ENCODE results near the gene PCBD1.

Gene PCBD1

DNA sequence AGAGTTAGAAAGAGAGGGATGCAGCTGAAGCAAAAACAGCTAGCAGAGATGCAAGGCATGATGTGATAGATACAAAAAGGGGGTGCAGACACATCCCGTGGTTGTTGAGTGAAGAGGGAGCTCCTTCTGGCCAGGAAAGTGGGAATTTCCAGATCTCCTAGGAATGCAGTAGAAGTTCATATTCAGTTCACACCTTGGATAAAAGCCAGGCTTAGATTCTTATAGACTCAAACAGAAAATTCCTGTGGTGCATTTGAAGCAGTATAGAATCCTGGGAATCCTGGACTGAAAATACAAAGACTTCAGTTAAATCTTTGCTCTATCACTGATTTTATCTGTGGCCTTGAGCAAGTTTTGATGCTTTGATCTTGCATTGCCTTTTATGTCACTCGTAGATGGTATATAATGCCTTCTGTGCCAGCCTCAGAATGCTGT is 38.8 kb downstream of the PCBD1 start:
- no peak for DNase-seq
- H3K4me3 Mint-ChIP-seq: no peak overlapping the region
- H3K9me3 Mint-ChIP-seq: no peaks in the 10 kb centered on the region
- TF ChIP-seq, protein P1, sequence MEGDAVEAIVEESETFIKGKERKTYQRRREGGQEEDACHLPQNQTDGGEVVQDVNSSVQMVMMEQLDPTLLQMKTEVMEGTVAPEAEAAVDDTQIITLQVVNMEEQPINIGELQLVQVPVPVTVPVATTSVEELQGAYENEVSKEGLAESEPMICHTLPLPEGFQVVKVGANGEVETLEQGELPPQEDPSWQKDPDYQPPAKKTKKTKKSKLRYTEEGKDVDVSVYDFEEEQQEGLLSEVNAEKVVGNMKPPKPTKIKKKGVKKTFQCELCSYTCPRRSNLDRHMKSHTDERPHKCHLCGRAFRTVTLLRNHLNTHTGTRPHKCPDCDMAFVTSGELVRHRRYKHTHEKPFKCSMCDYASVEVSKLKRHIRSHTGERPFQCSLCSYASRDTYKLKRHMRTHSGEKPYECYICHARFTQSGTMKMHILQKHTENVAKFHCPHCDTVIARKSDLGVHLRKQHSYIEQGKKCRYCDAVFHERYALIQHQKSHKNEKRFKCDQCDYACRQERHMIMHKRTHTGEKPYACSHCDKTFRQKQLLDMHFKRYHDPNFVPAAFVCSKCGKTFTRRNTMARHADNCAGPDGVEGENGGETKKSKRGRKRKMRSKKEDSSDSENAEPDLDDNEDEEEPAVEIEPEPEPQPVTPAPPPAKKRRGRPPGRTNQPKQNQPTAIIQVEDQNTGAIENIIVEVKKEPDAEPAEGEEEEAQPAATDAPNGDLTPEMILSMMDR (IDR thresholded peaks at IDR 0.05): no peak
- H3K4me1 Mint-ChIP-seq: no peaks in the 10 kb centered on the region
- H3K27me3 Mint-ChIP-seq (ENCODE audit: low read depth, poor library complexity): peaks cover 3% of the 10 kb centered on the region
- peak overlapping the region; percentile 32 for H3K27ac Mint-ChIP-seq
- peaks cover 54% of the 10 kb centered on the region for H3K36me3 Mint-ChIP-seq (ENCODE audit: low read depth)

- TF ChIP-seq, protein P1 (IDR thresholded peaks at IDR 0.05): no peak
- Mint-ChIP-seq H3K4me1 (no peaks in the 10 kb centered on the region), H3K27ac (no peak overlapping the region), H3K4me3 (no peak overlapping the region), H3K27me3 (ENCODE audit: low read depth, poor library complexity) (peaks cover 3% of the 10 kb centered on the region), H3K9me3 (no peaks in the 10 kb centered on the region), H3K36me3 (ENCODE audit: low read depth) (peaks cover 63% of the 10 kb centered on the region)
- no peak for DNase-seq
Observed at GRCh38 chr10:70847659-70848360, 40.6 kb downstream of the PCBD1 start.

GRCh38 chr10:70846795-70847194 is 41.6 kb downstream of the PCBD1 start:
- H3K36me3 Mint-ChIP-seq (ENCODE audit: low read depth): peaks cover 73% of the 10 kb centered on the region
- no peaks in the 10 kb centered on the region for H3K9me3 Mint-ChIP-seq
- no peak overlapping the region for H3K4me3 Mint-ChIP-seq
- peaks cover 2% of the 10 kb centered on the region for H3K27me3 Mint-ChIP-seq (ENCODE audit: low read depth, poor library complexity)
- TF ChIP-seq, protein P1 (IDR thresholded peaks at IDR 0.05): no peak
- H3K27ac Mint-ChIP-seq: no peak overlapping the region
- no peak for DNase-seq
- no peaks in the 10 kb centered on the region for H3K4me1 Mint-ChIP-seq

DNA sequence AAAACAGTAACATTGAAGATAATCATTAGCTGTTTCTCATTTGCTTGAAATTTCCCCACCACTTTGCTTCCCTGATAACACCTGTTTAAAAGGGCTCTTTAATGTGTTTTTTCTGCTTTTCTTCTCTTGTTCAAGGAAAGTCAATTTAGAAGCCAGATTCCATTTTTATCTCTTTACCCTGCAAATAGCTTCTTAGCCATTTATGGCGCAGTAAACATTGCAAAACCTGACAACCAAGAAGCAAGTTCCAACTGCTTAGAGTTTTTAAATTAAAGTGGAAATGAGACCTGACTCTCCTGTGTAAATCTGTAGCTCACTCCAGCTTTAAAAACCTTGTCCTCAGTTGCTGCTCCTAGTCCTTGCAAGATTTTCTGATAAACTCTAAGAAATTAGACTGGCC is 42.5 kb downstream of the PCBD1 start:
- DNase-seq: no peak
- TF ChIP-seq, protein P1 (IDR thresholded peaks at IDR 0.05): no peak
- no peaks in the 10 kb centered on the region for H3K4me1 Mint-ChIP-seq
- no peaks in the 10 kb centered on the region for H3K9me3 Mint-ChIP-seq
- peaks cover 82% of the 10 kb centered on the region for H3K36me3 Mint-ChIP-seq (ENCODE audit: low read depth)
- H3K4me3 Mint-ChIP-seq: no peak overlapping the region
- H3K27ac Mint-ChIP-seq: peak overlapping the region; percentile 4
- H3K27me3 Mint-ChIP-seq (ENCODE audit: low read depth, poor library complexity): no peaks in the 10 kb centered on the region

DNA sequence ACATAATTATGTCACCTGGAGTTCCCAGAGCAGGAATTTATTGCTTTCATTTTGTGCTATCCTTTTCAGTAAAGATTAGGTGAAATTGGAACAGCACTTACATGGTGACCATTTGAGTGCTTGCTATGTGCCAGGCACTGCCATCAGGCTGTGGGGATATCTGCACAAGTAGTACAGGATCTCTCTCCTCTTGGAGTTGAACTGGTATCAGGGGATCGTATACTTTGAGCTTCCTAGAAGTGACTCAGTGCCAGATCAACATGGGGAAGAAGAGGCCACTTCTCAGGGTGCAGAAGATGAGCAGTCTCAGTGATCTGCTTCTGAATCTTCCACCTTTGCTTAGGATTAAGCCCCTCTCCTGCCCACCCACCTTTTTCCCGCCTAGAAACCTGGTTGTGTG is 43.1 kb downstream of the PCBD1 start:
- H3K27me3 Mint-ChIP-seq (ENCODE audit: low read depth, poor library complexity): no peaks in the 10 kb centered on the region
- no peaks in the 10 kb centered on the region for H3K9me3 Mint-ChIP-seq
- no peak for DNase-seq
- H3K27ac Mint-ChIP-seq: peak overlapping the region; percentile 4
- H3K36me3 Mint-ChIP-seq (ENCODE audit: low read depth): peaks cover 81% of the 10 kb centered on the region
- no peak overlapping the region for H3K4me3 Mint-ChIP-seq
- TF ChIP-seq, protein P1 (IDR thresholded peaks at IDR 0.05): no peak
- no peaks in the 10 kb centered on the region for H3K4me1 Mint-ChIP-seq

Measured in nephron progenitor cell (in vitro differentiated cells).